Heart left ventricle (tissue), 16 donors: ENCODE results near the gene MACC1. TPM values are rescaled to one million over a fixed set of nuclear protein-coding genes. Genes with fewer than 3 reads are reported as not detected.

Experiments
- ATAC-seq, 4 donors: fragments of 200-7000 bp; cut with Tn5 transposase; one replicate each; pipeline ENCODE4 v1.9.1; 2020 to 2022; ENCODE audit warnings: moderate library complexity in 4 of 4, mild to moderate bottlenecking in 3 of 4, moderate number of reproducible peaks in 1 of 4
- DNase-seq, 5 donors: peaks; one replicate each; pipeline ENCODE4 v3.0.0-alpha.2; 2020
- H3K27ac ChIP-seq, 12 donors: fragments of 200-600 bp; sonication (generic) in 4 of 12; one replicate each; pipeline versions ENCODE4 v1.5.0 to v1.8.0; 2016 to 2022; ENCODE audit warnings: mild to moderate bottlenecking in 2 of 12
- H3K27me3 ChIP-seq, 9 donors: fragments of 200-600 bp; sonication (generic) in 2 of 9; one replicate each; pipeline versions ENCODE4 v1.5.1 to v1.8.0; 2016 to 2022; ENCODE audit warnings: mild to moderate bottlenecking in 3 of 9
- H3K36me3 ChIP-seq, 9 donors: fragments of 200-600 bp; sonication (generic) in 2 of 9; one replicate each; pipeline versions ENCODE4 v1.5.0 to v1.8.0; 2018 to 2022; ENCODE audit warnings: mild to moderate bottlenecking in 2 of 9
- H3K4me1 ChIP-seq, 12 donors: fragments of 200-600 bp; sonication (generic) in 4 of 12; one replicate each; pipeline versions ENCODE4 v1.5.0 to v1.8.0; 2016 to 2022; ENCODE audit warnings: mild to moderate bottlenecking in 3 of 12
- H3K4me3 ChIP-seq, 12 donors: fragments of 200-600 bp; sonication (generic) in 4 of 12; one replicate each; pipeline versions ENCODE4 v1.5.0 to v1.8.0; 2017 to 2022; ENCODE audit warnings: mild to moderate bottlenecking in 9 of 12, moderate library complexity in 4 of 12
- H3K9me3 ChIP-seq, 12 donors: fragments of 200-600 bp; sonication (generic) in 4 of 12; one replicate each; pipeline versions ENCODE4 v1.5.0 to v1.8.0; 2016 to 2022; ENCODE audit warnings: mild to moderate bottlenecking in 1 of 12
- POLR2A ChIP-seq, 2 donors: fragments of 450-650 bp; IDR thresholded peaks; one replicate each; pipeline ENCODE4 v1.6.1; 2017; ENCODE audit warnings: antibody characterized with exemption in 2 of 2, mild to moderate bottlenecking in 2 of 2, moderate library complexity in 2 of 2
- WGBS, 4 donors: extraction: QIAGEN DNeasy Blood & Tissue Kit in 2 of 4; methylation state at CpG; one replicate each; pipeline versions ENCODE4 v1.1.5 to v1.1.7; 2013 to 2018; 5-methylcytosine and 5-hydroxymethylcytosine counted together
- intact Hi-C, 10 donors: fragments of 100-400 bp; cut with DNase I; formaldehyde crosslinking; loops; one replicate each; pipeline versions ENCODE4 v1.11.1 to v1.14.2; 2022
- polyA plus RNA-seq, 2 donors: library from polyadenylated mRNA; stranded (reverse); fragments of 200-250 nt; gene quantifications; one replicate each; pipeline ENCODE4 v1.2.3, GENCODE V29; 2013
- total RNA-seq, 9 donors: library from RNA; depleted of rRNA in 2 of 9; stranded (reverse); fragments of >200 nt in 2 of 9; fragmentation: NEBNext Ultra II Directional in 3 of 9; extraction: Animal tissue kit (Norgen Biotek cat#: 25700) in 3 of 9; gene quantifications; one replicate each; pipeline versions ENCODE4 v1.1.0 to v1.2.4, GENCODE V29; 2016 to 2023
- TF ChIP-seq, protein P1 (sequence below), 12 donors: fragments of 200-600 bp; sonication (generic) in 4 of 12; IDR thresholded peaks; one replicate each; pipeline versions ENCODE4 v1.5.0 to v1.8.0; 2018 to 2022; ENCODE audit warnings: antibody characterized with exemption in 12 of 12, mild to moderate bottlenecking in 5 of 12
- donor health status: ischemic (EF 13 %, LVEDD 7.1; RV severe dilation, severe dysfunction).
- donor health status: healthy with polysubstance abuse.
- donor health status: DM: no; HTN: yes; CAD: no.
- donor health status: DM: no; HTN: no; CAD: no.
- donor health status: ischemic (EF 25% LVEDD 6.9; RV normal size, moderate dysfunction).
- donor health status: ischemic (EF 25% LVEDD 5.7; RV mildly dilated, moderate dysfunction).
- donor health status: healthy.
- donor health status: DM: yes; HTN: yes; CAD: no.
- donor health status: ischemic (EF 35%, LVEDD 5.7; RV mildly dilated, moderate dysfunction).
- donor health status: nonischemic (EF 11% LVEDD 7.7; RV severe dilation, severe dysfunction).
- donor health status: DM: yes; HTN: yes; CAD: no.
- donor health status: PGD.
- donor health status: ischemic (EF 29% LVEDD 5.4; RV normal size, mild dysfunction).
- donor health status: nonischemic (EF 23%, LVEDD 6.1; RV moderate dilation, normal function).

MACC1 gene
- total and polyA plus RNA-seq, 11 donors, result under 0.01 to 1.3 (median 0.12) TPM; not detected in 4

DNA sequence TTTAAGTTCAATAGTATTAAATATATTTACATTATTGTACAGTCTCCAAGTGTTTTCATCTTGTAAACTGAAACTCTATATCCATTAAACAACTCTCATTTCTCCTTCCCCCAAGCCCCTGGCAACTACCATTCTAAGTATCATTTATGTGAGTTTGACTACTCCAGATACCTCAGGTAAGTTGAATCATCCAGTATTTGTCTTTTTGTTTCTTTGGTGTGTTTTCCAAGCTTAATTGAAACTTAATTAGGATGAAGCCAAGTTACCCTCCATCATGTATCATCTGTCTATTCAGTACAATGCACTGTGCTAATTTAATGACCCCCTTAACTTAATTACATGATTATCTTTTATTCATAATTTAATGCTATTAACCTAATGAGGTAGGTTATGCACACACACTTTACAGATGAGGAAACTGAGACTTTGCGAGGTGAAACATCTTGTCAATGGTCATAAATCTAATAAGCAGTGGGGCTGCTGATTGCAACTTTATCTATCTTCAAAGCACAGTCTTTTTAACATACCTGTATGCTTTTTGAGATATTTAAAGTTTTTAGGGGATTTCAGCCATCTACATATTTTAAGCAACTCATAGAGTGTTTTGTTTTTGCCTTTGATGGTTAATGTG lies 663 bp downstream of the MACC1 start:
- Histone ChIP-seq H3K4me1 (peaks cover 0 to 34% (median 0%) of the 10 kb centered on the region in 12 donors), H3K4me3 (peak overlapping the region in 1 of 12 donors; percentile 23), H3K9me3 (no peaks in the 10 kb centered on the region), H3K36me3 (no peaks in the 10 kb centered on the region), H3K27me3 (no peaks in the 10 kb centered on the region), H3K27ac (peak overlapping the region in 1 of 12 donors; percentile 58)
- DNase-seq (no peak), ATAC-seq (no peak)
- no peak for TF ChIP-seq POLR2A (IDR thresholded peaks at IDR 0.05)
- TF ChIP-seq, protein P1, sequence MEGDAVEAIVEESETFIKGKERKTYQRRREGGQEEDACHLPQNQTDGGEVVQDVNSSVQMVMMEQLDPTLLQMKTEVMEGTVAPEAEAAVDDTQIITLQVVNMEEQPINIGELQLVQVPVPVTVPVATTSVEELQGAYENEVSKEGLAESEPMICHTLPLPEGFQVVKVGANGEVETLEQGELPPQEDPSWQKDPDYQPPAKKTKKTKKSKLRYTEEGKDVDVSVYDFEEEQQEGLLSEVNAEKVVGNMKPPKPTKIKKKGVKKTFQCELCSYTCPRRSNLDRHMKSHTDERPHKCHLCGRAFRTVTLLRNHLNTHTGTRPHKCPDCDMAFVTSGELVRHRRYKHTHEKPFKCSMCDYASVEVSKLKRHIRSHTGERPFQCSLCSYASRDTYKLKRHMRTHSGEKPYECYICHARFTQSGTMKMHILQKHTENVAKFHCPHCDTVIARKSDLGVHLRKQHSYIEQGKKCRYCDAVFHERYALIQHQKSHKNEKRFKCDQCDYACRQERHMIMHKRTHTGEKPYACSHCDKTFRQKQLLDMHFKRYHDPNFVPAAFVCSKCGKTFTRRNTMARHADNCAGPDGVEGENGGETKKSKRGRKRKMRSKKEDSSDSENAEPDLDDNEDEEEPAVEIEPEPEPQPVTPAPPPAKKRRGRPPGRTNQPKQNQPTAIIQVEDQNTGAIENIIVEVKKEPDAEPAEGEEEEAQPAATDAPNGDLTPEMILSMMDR (IDR thresholded peaks at IDR 0.05), result no peak
- intact Hi-C loops, result no loop called here
- WGBS, 4 donors, result 88 to 95% (median 91%) methylated on average over 1 of the region's 1 CpG

GRCh38 chr7:20214921-20215669 lies 2.1 kb downstream of the MACC1 start:
- intact Hi-C loops, result no loop called here
- TF ChIP-seq, protein P1 (IDR thresholded peaks at IDR 0.05), result no peak
- no peak for TF ChIP-seq POLR2A (IDR thresholded peaks at IDR 0.05)
- H3K36me3 ChIP-seq, result no peaks in the 10 kb centered on the region
- DNase-seq (no peak), ATAC-seq (no peak)
- H3K9me3 ChIP-seq, result no peaks in the 10 kb centered on the region
- H3K4me1 ChIP-seq, result peaks cover 0 to 20% (median 0%) of the 10 kb centered on the region in 12 donors
- no peaks in the 10 kb centered on the region for H3K27me3 ChIP-seq
- H3K27ac ChIP-seq, result no peak overlapping the region
- 74 to 79% (median 75%) methylated on average over 3 of the region's 3 CpGs for WGBS, 4 donors
- no peak overlapping the region for H3K4me3 ChIP-seq

GRCh38 chr7:20214132-20214531 lies 3.1 kb downstream of the MACC1 start:
- Histone ChIP-seq H3K27me3 (no peaks in the 10 kb centered on the region), H3K4me1 (peaks cover 0 to 10% (median 0%) of the 10 kb centered on the region in 12 donors), H3K9me3 (peaks cover 0 to 2% (median 0%) of the 10 kb centered on the region in 12 donors), H3K4me3 (no peak overlapping the region), H3K36me3 (no peaks in the 10 kb centered on the region), H3K27ac (no peak overlapping the region)
- ATAC-seq, result no peak
- no peak for TF ChIP-seq POLR2A (IDR thresholded peaks at IDR 0.05)
- DNase-seq, result no peak
- intact Hi-C loops, result no loop called here
- 87 to 96% (median 90%) methylated on average over 2 of the region's 2 CpGs for WGBS, 4 donors

DNA sequence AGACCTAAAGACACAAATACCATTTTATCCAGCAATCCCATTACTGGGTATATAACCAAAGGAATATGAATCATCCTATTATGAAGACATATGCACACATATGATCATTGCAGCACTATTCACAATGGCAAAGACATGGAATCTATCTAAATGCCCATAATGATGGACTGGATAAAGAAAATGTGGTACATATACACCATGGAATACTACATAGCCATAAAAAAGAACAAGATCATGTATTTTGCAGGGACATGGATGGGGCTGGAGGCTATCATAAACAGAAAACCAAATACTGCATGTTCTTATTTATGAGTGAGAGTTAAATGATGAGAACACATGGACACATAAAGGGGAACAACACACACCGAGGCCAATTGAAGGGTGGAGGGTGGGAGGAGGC lies 3.8 kb downstream of the MACC1 start:
- no peak overlapping the region for H3K27ac ChIP-seq
- no peaks in the 10 kb centered on the region for H3K36me3 ChIP-seq
- intact Hi-C loops, result no loop called here
- no peak overlapping the region for H3K4me3 ChIP-seq
- peaks cover 0 to 8% (median 0%) of the 10 kb centered on the region in 12 donors for H3K9me3 ChIP-seq
- ATAC-seq (no peak), DNase-seq (no peak)
- H3K4me1 ChIP-seq, result peaks cover 0 to 3% (median 0%) of the 10 kb centered on the region in 12 donors
- no peaks in the 10 kb centered on the region for H3K27me3 ChIP-seq
- WGBS, 4 donors, result 77 to 88% (median 84%) methylated on average over 1 of the region's 1 CpG
- TF ChIP-seq, protein P1 (IDR thresholded peaks at IDR 0.05), result no peak
- TF ChIP-seq POLR2A (IDR thresholded peaks at IDR 0.05), result no peak
